Liver (tissue), 9 donors: ENCODE data around the gene ITPA. TPM values are rescaled to one million over a fixed set of nuclear protein-coding genes. Genes with fewer than 3 reads are reported as not detected.
"Not testable (repeated sequence)": the region's sequence is repeated elsewhere in the genome, so short reads cannot be mapped to it uniquely, and the experiment has no call there.

Experiments
- DNase-seq: peaks from one replicate; pipeline ENCODE4 v3.0.0-alpha.2; 2017; ENCODE audit warnings: low spot score
- H3K27ac ChIP-seq, 2 donors: one replicate each; pipeline ENCODE4 v1.7.0; 2013; ENCODE audit warnings: inconsistent platforms in 2 of 2, low read length in 2 of 2, control low read depth in 1 of 2, low read depth in 1 of 2, mild to moderate bottlenecking in 1 of 2
- H3K27me3 ChIP-seq, 4 donors: one replicate each; pipeline versions ENCODE4 v1.6.1 to v1.7.0; 2013; ENCODE audit warnings: low read length in 3 of 4, inconsistent platforms in 1 of 4, mild to moderate bottlenecking in 1 of 4, moderate library complexity in 1 of 4; ENCODE audit not compliant: control insufficient read depth in 4 of 4, insufficient read depth in 4 of 4
- H3K36me3 ChIP-seq, 4 donors: one replicate each; pipeline versions ENCODE4 v1.6.1 to v1.7.0; 2013; ENCODE audit warnings: low read length in 3 of 4, mild to moderate bottlenecking in 3 of 4, low read depth in 1 of 4, moderate library complexity in 1 of 4; ENCODE audit not compliant: control insufficient read depth in 4 of 4, insufficient read depth in 3 of 4
- H3K4me1 ChIP-seq, 4 donors: one replicate each; pipeline versions ENCODE4 v1.6.1 to v1.7.0; 2013; ENCODE audit warnings: low read length in 3 of 4, mild to moderate bottlenecking in 3 of 4, moderate library complexity in 1 of 4; ENCODE audit not compliant: control insufficient read depth in 4 of 4, insufficient read depth in 4 of 4
- H3K4me3 ChIP-seq, 3 donors: one replicate each; pipeline versions ENCODE4 v1.6.1 to v1.7.0; 2013; ENCODE audit warnings: low read length in 3 of 3, control low read depth in 1 of 3, low read depth in 1 of 3, mild to moderate bottlenecking in 1 of 3
- H3K9ac ChIP-seq, 2 donors: one replicate each; pipeline ENCODE4 v1.7.0; 2013; ENCODE audit warnings: low read length in 2 of 2, mild to moderate bottlenecking in 2 of 2, moderate library complexity in 2 of 2, control low read depth in 1 of 2, low read depth in 1 of 2
- H3K9me3 ChIP-seq, 4 donors: one replicate each; pipeline versions ENCODE4 v1.6.1 to v1.7.0; 2013; ENCODE audit warnings: low read length in 3 of 4; ENCODE audit not compliant: control insufficient read depth in 4 of 4
- FOXA1 ChIP-seq: IDR thresholded peaks from 2 replicates; pipeline ENCODE4 v1.6.1; 2016; ENCODE audit warnings: antibody characterized with exemption
- FOXA2 ChIP-seq: IDR thresholded peaks from 2 replicates; pipeline ENCODE4 v1.6.1; 2016; ENCODE audit warnings: antibody characterized with exemption
- GABPA ChIP-seq, 2 donors: IDR thresholded peaks in 1 of 2; conservative IDR thresholded peaks in 1 of 2; 2 replicates each; pipeline ENCODE4 v1.6.1; 2016; ENCODE audit warnings: antibody characterized with exemption in 2 of 2, mild to moderate bottlenecking in 1 of 2, moderate library complexity in 1 of 2
- HNF4A ChIP-seq, 2 donors: conservative IDR thresholded peaks; 2 replicates each; pipeline ENCODE4 v1.6.1; 2016; ENCODE audit warnings: antibody characterized with exemption in 2 of 2, mild to moderate bottlenecking in 2 of 2
- HNF4G ChIP-seq: IDR thresholded peaks from 2 replicates; pipeline ENCODE4 v1.6.1; 2016; ENCODE audit warnings: antibody characterized with exemption
- JUND ChIP-seq, 2 donors: IDR thresholded peaks; 2 replicates each; pipeline ENCODE4 v1.6.1; 2016; ENCODE audit warnings: antibody characterized with exemption in 2 of 2
- NR2F2 ChIP-seq: IDR thresholded peaks from 2 replicates; pipeline ENCODE4 v1.6.1; 2016; ENCODE audit warnings: antibody characterized with exemption
- RAD21 ChIP-seq, 2 donors: IDR thresholded peaks; 2 replicates each; pipeline ENCODE4 v1.6.1; 2016; ENCODE audit warnings: antibody characterized with exemption in 2 of 2, mild to moderate bottlenecking in 2 of 2
- RXRA ChIP-seq, 2 donors: IDR thresholded peaks; 2 replicates each; pipeline ENCODE4 v1.6.1; 2017 to 2018; ENCODE audit warnings: antibody characterized with exemption in 2 of 2, mild to moderate bottlenecking in 1 of 2
- SP1 ChIP-seq: IDR thresholded peaks from 2 replicates; pipeline ENCODE4 v1.6.1; 2018; ENCODE audit warnings: antibody characterized with exemption, mild to moderate bottlenecking
- TAF1 ChIP-seq: conservative IDR thresholded peaks from 2 replicates; pipeline ENCODE4 v1.6.1; 2016; ENCODE audit warnings: antibody characterized with exemption, mild to moderate bottlenecking
- YY1 ChIP-seq: IDR thresholded peaks from 2 replicates; pipeline ENCODE4 v1.6.1; 2016; ENCODE audit warnings: antibody characterized with exemption, mild to moderate bottlenecking
- WGBS: extraction: QIAGEN DNeasy Blood & Tissue Kit; methylation state at CpG from one replicate; pipeline ENCODE4 v1.1.7; 2013; 5-methylcytosine and 5-hydroxymethylcytosine counted together
- polyA plus RNA-seq, 2 donors: library from polyadenylated mRNA; stranded (reverse) in 1 of 2; unstranded in 1 of 2; fragments of 200-250 nt in 1 of 2; fragments of >200 nt in 1 of 2; fragmentation: Nextera tagmentation in 1 of 2; extraction: Ambion mirVana in 1 of 2; gene quantifications; one replicate each; pipeline versions ENCODE4 v1.2.1 to v1.2.3, GENCODE V29; 2013 to 2015
- total RNA-seq, 2 donors: library from RNA; depleted of rRNA; stranded (reverse); fragments of >200 nt; gene quantifications; one replicate each; pipeline ENCODE4 v1.2.3, GENCODE V29; 2014
- TF ChIP-seq, protein P1 (sequence below): IDR thresholded peaks from 2 replicates; pipeline ENCODE4 v1.6.1; 2016; ENCODE audit warnings: antibody characterized with exemption, mild to moderate bottlenecking
- TF ChIP-seq, protein P2 (sequence below): IDR thresholded peaks from 2 replicates; pipeline ENCODE4 v1.6.1; 2016; ENCODE audit warnings: antibody characterized with exemption
- TF ChIP-seq, protein P3 (sequence below): IDR thresholded peaks from 2 replicates; pipeline ENCODE4 v1.6.1; 2016; ENCODE audit warnings: antibody characterized with exemption
- donor health status: healthy.
- donor health status: healthy.
- donor health status: healthy.
- donor health status: healthy.
- donor health status: healthy.

ITPA gene
- total and polyA plus RNA-seq, 4 donors, result 14.4 to 39.8 (median 19.7) TPM

DNA sequence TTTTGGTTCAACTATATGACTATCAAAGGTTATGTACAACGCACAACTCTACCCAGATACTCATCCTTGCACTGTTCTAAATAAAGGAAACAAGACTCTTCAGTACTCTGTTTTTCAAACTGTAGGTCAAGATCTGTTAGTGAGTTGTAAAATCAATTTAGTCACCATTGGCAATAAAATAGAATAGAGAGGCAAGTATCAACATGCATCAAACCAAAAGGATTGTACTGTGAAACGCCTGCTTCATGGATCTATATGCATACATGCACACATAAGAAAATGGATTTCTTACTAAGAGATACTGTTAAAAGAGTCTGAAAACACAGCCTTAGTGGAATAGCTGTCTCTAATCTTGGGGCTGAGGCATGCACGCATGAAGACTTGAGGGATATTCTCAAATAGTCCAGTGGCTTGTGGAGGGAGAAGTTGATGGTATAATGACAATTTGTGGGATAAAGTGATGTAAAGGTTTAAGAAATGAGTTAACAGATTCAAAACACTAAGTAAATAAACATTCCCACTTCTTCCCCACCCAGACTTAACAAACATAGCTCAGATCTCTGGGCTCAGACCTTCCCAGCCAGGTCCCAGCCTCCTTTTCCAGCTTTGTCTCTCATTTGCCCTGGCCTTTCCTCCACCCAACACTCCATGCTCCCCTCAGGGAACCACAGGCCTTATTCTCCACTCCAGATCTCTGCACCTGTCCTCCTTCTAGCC lies 25.2 kb upstream of the ITPA start:
- TF ChIP-seq RXRA (IDR thresholded peaks at IDR 0.05) (no peak), GABPA (IDR thresholded peaks at IDR 0.05 in 1 of 2, conservative IDR thresholded peaks at IDR 0.05 in 1 of 2) (no peak)
- TF ChIP-seq, protein P1, sequence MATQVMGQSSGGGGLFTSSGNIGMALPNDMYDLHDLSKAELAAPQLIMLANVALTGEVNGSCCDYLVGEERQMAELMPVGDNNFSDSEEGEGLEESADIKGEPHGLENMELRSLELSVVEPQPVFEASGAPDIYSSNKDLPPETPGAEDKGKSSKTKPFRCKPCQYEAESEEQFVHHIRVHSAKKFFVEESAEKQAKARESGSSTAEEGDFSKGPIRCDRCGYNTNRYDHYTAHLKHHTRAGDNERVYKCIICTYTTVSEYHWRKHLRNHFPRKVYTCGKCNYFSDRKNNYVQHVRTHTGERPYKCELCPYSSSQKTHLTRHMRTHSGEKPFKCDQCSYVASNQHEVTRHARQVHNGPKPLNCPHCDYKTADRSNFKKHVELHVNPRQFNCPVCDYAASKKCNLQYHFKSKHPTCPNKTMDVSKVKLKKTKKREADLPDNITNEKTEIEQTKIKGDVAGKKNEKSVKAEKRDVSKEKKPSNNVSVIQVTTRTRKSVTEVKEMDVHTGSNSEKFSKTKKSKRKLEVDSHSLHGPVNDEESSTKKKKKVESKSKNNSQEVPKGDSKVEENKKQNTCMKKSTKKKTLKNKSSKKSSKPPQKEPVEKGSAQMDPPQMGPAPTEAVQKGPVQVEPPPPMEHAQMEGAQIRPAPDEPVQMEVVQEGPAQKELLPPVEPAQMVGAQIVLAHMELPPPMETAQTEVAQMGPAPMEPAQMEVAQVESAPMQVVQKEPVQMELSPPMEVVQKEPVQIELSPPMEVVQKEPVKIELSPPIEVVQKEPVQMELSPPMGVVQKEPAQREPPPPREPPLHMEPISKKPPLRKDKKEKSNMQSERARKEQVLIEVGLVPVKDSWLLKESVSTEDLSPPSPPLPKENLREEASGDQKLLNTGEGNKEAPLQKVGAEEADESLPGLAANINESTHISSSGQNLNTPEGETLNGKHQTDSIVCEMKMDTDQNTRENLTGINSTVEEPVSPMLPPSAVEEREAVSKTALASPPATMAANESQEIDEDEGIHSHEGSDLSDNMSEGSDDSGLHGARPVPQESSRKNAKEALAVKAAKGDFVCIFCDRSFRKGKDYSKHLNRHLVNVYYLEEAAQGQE, result no peak
- 97% methylated on average over 3 of the region's 3 CpGs for whole genome bisulfite sequencing
- no peak overlapping the region for H3K27ac ChIP-seq
- peaks cover 0 to 3% (median 0%) of the 10 kb centered on the region in 4 donors for H3K36me3 ChIP-seq
- H3K9ac ChIP-seq, result no peak overlapping the region
- no peak for DNase-seq
- H3K4me1 ChIP-seq, result no peaks in the 10 kb centered on the region
- H3K9me3 ChIP-seq, result no peaks in the 10 kb centered on the region
- H3K27me3 ChIP-seq, result no peaks in the 10 kb centered on the region
- H3K4me3 ChIP-seq, result no peak overlapping the region

DNA sequence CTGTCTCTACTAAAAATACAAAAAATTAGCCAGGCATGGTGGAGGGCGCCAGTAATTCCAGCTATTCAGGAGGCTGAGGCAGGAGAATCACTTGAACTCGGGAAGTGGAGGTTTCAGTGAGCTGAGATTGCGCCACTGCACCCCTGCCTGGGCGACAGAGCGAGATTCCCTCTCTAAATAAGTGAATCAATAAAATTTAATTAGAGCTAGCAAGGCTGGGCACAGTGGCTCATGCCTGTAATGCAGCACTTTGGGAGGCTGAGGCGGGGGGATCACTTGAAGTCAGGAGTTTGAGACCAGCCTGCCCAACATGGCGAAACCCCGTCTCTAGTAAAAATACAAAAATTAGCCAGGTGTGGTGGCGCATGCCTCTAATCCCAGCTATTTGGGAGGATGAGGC lies 21.4 kb upstream of the ITPA start:
- not testable (repeated sequence) for H3K27me3 ChIP-seq, H3K9me3 ChIP-seq, H3K9ac ChIP-seq, H3K4me3 ChIP-seq, H3K4me1 ChIP-seq, H3K27ac ChIP-seq, DNase-seq
- WGBS, result 96% methylated on average over 9 of the region's 9 CpGs
- peaks cover 3 to 36% (median 18%) of the 10 kb centered on the region in 4 donors for H3K36me3 ChIP-seq

DNA sequence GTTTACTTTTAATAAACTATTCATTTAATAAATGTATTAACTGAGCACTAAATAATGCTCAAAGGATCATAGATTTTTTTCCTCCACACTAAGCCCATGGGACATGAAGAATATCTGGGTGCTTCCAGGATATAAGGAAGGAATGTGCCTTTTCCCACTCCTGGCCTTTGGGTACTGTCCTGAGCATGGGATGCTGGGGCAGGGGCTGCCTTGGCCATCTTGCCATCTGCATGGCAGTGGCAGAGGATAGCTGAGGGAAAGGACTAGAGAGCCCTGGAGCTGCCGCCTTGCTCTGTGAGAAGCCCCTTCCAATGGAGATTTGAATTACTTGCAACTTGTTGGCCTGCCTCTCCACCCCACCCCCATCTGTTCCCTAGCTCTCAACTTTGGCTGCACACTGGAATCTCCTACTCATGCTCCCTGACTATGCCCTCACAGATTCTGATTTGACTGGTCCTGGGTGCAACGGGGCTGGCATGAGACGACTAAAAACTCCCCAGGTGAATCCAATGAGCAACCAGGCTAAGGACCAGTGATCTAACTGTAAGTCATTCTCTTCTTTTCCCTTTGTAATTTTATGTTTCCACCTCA lies 20.4 kb upstream of the ITPA start:
- H3K27me3 ChIP-seq, result no peaks in the 10 kb centered on the region
- 91% methylated on average over 3 of the region's 3 CpGs for WGBS
- peaks cover 5 to 44% (median 20%) of the 10 kb centered on the region in 4 donors for H3K36me3 ChIP-seq
- TF ChIP-seq SP1, result no peak
- TF ChIP-seq TAF1, result no peak
- no peak for TF ChIP-seq FOXA2
- TF ChIP-seq, protein P2, sequence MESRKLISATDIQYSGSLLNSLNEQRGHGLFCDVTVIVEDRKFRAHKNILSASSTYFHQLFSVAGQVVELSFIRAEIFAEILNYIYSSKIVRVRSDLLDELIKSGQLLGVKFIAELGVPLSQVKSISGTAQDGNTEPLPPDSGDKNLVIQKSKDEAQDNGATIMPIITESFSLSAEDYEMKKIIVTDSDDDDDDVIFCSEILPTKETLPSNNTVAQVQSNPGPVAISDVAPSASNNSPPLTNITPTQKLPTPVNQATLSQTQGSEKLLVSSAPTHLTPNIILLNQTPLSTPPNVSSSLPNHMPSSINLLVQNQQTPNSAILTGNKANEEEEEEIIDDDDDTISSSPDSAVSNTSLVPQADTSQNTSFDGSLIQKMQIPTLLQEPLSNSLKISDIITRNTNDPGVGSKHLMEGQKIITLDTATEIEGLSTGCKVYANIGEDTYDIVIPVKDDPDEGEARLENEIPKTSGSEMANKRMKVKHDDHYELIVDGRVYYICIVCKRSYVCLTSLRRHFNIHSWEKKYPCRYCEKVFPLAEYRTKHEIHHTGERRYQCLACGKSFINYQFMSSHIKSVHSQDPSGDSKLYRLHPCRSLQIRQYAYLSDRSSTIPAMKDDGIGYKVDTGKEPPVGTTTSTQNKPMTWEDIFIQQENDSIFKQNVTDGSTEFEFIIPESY, result no peak
- no peak for TF ChIP-seq RXRA (IDR thresholded peaks at IDR 0.05)
- no peak for TF ChIP-seq HNF4A (conservative IDR thresholded peaks at IDR 0.05)
- TF ChIP-seq NR2F2, result no peak
- TF ChIP-seq HNF4G, result no peak
- no peak for TF ChIP-seq RAD21 (IDR thresholded peaks at IDR 0.05)
- no peak for TF ChIP-seq GABPA (IDR thresholded peaks at IDR 0.05 in 1 of 2, conservative IDR thresholded peaks at IDR 0.05 in 1 of 2)
- TF ChIP-seq, protein P3, sequence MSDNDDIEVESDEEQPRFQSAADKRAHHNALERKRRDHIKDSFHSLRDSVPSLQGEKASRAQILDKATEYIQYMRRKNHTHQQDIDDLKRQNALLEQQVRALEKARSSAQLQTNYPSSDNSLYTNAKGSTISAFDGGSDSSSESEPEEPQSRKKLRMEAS, result no peak
- TF ChIP-seq FOXA1, result no peak
- no peak for TF ChIP-seq JUND (IDR thresholded peaks at IDR 0.05)
- no peak for TF ChIP-seq YY1
- H3K9ac ChIP-seq, result no peak overlapping the region
- H3K4me1 ChIP-seq, result no peaks in the 10 kb centered on the region
- H3K4me3 ChIP-seq, result no peak overlapping the region
- H3K9me3 ChIP-seq, result no peaks in the 10 kb centered on the region
- no peak overlapping the region for H3K27ac ChIP-seq
- no peak for DNase-seq
